K562 (cell line): ENCODE measurements around the gene CLDN11. TPM values are rescaled to one million over a fixed set of nuclear protein-coding genes. Genes with fewer than 3 reads are reported as not detected.

Experiments used
- CHD7 ChIP-seq: fragments of 200-600 bp; sonication (generic); IDR thresholded peaks from one replicate; pipeline ENCODE4 v1.6.1; 2012; ENCODE audit warnings: mild to moderate bottlenecking, low read depth, low read length, inconsistent platforms
- ETV6 ChIP-seq, 3 experiments: fragments of 150-350 bp in 1 of 3; sonication (generic) in 1 of 3; formaldehyde crosslinking in 1 of 3; IDR thresholded peaks; 2 replicates each; pipeline versions ENCODE4 v1.6.1 to v1.8.0; 2014 to 2022; ENCODE audit warnings: borderline replicate concordance in 2 of 3, low read depth in 2 of 3, antibody characterized with exemption in 1 of 3, low read length in 1 of 3, mild to moderate bottlenecking in 1 of 3, missing genetic modification reagents in 1 of 3
- FUS ChIP-seq: fragments of 200-400 bp; formaldehyde crosslinking; optimal IDR thresholded peaks from 2 replicates; pipeline ENCODE3; 2017; ENCODE audit warnings: low read depth, low read length
- MCM7 ChIP-seq, 2 experiments: fragments of 450-650 bp; IDR thresholded peaks; 2 replicates each; pipeline ENCODE4 v1.6.1; 2016 to 2018
- SIN3A ChIP-seq, 2 experiments: fragments of 150-350 bp in 1 of 2; IDR thresholded peaks; 2 replicates each; pipeline ENCODE4 v1.6.1; 2011 to 2016; ENCODE audit warnings: borderline replicate concordance in 2 of 2, low read depth in 2 of 2, low read length in 2 of 2, mild to moderate bottlenecking in 2 of 2, moderate library complexity in 2 of 2; ENCODE audit not compliant: control insufficient read depth in 1 of 2
- TEAD2 ChIP-seq: fragments of 450-650 bp; IDR thresholded peaks from 2 replicates; pipeline ENCODE4 v1.6.1; 2016; ENCODE audit warnings: missing genetic modification characterization, control low read depth, missing compliant biosample characterization
- ZNF274 ChIP-seq: IDR thresholded peaks from 2 replicates; pipeline ENCODE4 v1.6.1; 2011; ENCODE audit warnings: low read depth, mild to moderate bottlenecking, low read length, moderate library complexity, borderline replicate concordance
- ZNF444 ChIP-seq: fragments of 250-450 bp; sonication (Bioruptor Pico); IDR thresholded peaks from 2 replicates; pipeline ENCODE4 v1.4.0; 2020; ENCODE audit warnings: mild to moderate bottlenecking, moderate library complexity
- ZNF696 ChIP-seq: fragments of 250-450 bp; sonication (Bioruptor Pico); conservative IDR thresholded peaks from 2 replicates; pipeline ENCODE4 v1.4.0; 2020; ENCODE audit warnings: mild to moderate bottlenecking, moderate library complexity
- polyA plus RNA-seq, 8 experiments: library from polyadenylated mRNA; depleted of rRNA in 4 of 8; stranded (reverse) in 5 of 8; unstranded in 3 of 8; fragments of >200 nt; fragmentation: Nextera tagmentation in 2 of 8; fragmentation: Illumina TruSeq in 1 of 8; extraction: Ambion mirVana in 2 of 8; extraction: Trizol in 1 of 8; gene quantifications; 2 replicates each; pipeline versions ENCODE4 v1.2.1 to v1.2.3, GENCODE V29; 2011 to 2014; ENCODE audit warnings: inconsistent platforms in 1 of 8, missing spikeins in 1 of 8
- total RNA-seq, 7 experiments: library from RNA; depleted of rRNA in 6 of 7; stranded (reverse); fragments of >200 nt in 6 of 7; fragmentation: Illumina TruSeq in 2 of 7; extraction: Trizol in 2 of 7; gene quantifications; 2 replicates each; pipeline versions ENCODE4 v1.2.1 to v1.2.3, GENCODE V29; 2011 to 2021; ENCODE audit warnings: low replicate concordance in 1 of 7

CLDN11 gene
- total and polyA plus RNA-seq, 9 of the 15 experiments (the other 6 are each of a cell fraction or from before 2014, with no cell fraction given) = 0.05 to 0.41 (median 0.18) TPM; not detected in 1

GRCh38 chr3:170477395-170477794, 58.7 kb downstream of the CLDN11 start (continued):
- TF ChIP-seq CHD7 (no peak), ZNF696 (CRISPR knock-in tag) (no peak), ZNF444 (CRISPR knock-in tag) (no peak), FUS (no peak), TEAD2 (tag) (no peak), MCM7 (IDR thresholded peaks at IDR 0.05) (no peak), SIN3A (IDR thresholded peaks at IDR 0.05; ENCODE audit: borderline replicate concordance in 2 of 2, control insufficient read depth in 1 of 2, low read depth in 2 of 2, low read length in 2 of 2) (no peak), ETV6 (IDR thresholded peaks at IDR 0.05; ENCODE audit: borderline replicate concordance in 1 of 2, low read depth in 2 of 2, low read length in 1 of 2) (no peak), ETV6 (CRISPR knock-in tag; IDR thresholded peaks at IDR 0.05; ENCODE audit: borderline replicate concordance) (no peak), ZNF274 (no peak)
